Measurements from ENCODE around the gene HRH3. TPM values are rescaled to one million over a fixed set of nuclear protein-coding genes. Genes with fewer than 3 reads are reported as not detected.
A peak's percentile ranks its signal among the peaks of the same experiment; 100 is the strongest.

HRH3 gene
- total RNA-seq, 6 experiments from 2014 or later: not detected

GRCh38 chr20:62243906-62244515 lies 23.9 kb upstream of the HRH3 start:
- Histone ChIP-seq H3K4me1 (peaks cover 0 to 26% (median 11%) of the 10 kb centered on the region in 4 donors), H3K9me3 (no peaks in the 10 kb centered on the region), H3K4me3 (no peak overlapping the region), H3K27ac (no peak overlapping the region), H3K27me3 (no peaks in the 10 kb centered on the region), H3K36me3 (no peaks in the 10 kb centered on the region)
- ATAC-seq (no peak), DNase-seq (no peak)
- WGBS (ENCODE audit: insufficient coverage, low coverage, low lambda C conversion rate, missing lambda C conversion rate): 84% methylated on average over 14 of the region's 21 CpGs
- TF ChIP-seq POLR2A (IDR thresholded peaks at IDR 0.05): no peak
- TF ChIP-seq CTCF (IDR thresholded peaks at IDR 0.05): no peak
- intact Hi-C loops (cut with DNase I): no loop called here

- Histone ChIP-seq H3K36me3 (no peaks in the 10 kb centered on the region), H3K27me3 (no peaks in the 10 kb centered on the region), H3K27ac (no peak overlapping the region), H3K4me1 (peaks cover 0 to 26% (median 12%) of the 10 kb centered on the region in 4 donors), H3K9me3 (no peaks in the 10 kb centered on the region), H3K4me3 (no peak overlapping the region)
- ATAC-seq (no peak), DNase-seq (no peak)
- TF ChIP-seq POLR2A (IDR thresholded peaks at IDR 0.05): no peak
- TF ChIP-seq CTCF (IDR thresholded peaks at IDR 0.05): no peak
- 61% methylated on average over 5 of the region's 22 CpGs for WGBS (ENCODE audit: insufficient coverage, low coverage, low lambda C conversion rate, missing lambda C conversion rate)
- intact Hi-C loops (cut with DNase I): no loop called here
These were observed 23.0 kb upstream of the HRH3 start for GRCh38 chr20:62243106-62243505.

GRCh38 chr20:62242176-62242575 lies 22.1 kb upstream of the HRH3 start:
- DNase-seq: no peak
- H3K27ac ChIP-seq: peak overlapping the region in 1 of 3 donors; percentile 21
- no peak for ATAC-seq
- intact Hi-C loops (cut with DNase I): no loop called here
- H3K4me1 ChIP-seq: peaks cover 0 to 30% (median 15%) of the 10 kb centered on the region in 4 donors
- no peak for TF ChIP-seq CTCF (IDR thresholded peaks at IDR 0.05)
- no peak for TF ChIP-seq POLR2A (IDR thresholded peaks at IDR 0.05)
- no peaks in the 10 kb centered on the region for H3K9me3 ChIP-seq
- no peaks in the 10 kb centered on the region for H3K36me3 ChIP-seq
- H3K4me3 ChIP-seq: no peak overlapping the region
- H3K27me3 ChIP-seq: no peaks in the 10 kb centered on the region
- WGBS (ENCODE audit: insufficient coverage, low coverage, low lambda C conversion rate, missing lambda C conversion rate): 70% methylated on average over 4 of the region's 6 CpGs

GRCh38 chr20:62241506-62241905 lies 21.4 kb upstream of the HRH3 start:
- Histone ChIP-seq H3K4me3 (no peak overlapping the region), H3K27me3 (no peaks in the 10 kb centered on the region), H3K36me3 (no peaks in the 10 kb centered on the region), H3K4me1 (peaks cover 0 to 24% (median 11%) of the 10 kb centered on the region in 4 donors), H3K9me3 (no peaks in the 10 kb centered on the region), H3K27ac (no peak overlapping the region)
- intact Hi-C loops (cut with DNase I): no loop called here
- WGBS (ENCODE audit: insufficient coverage, low coverage, low lambda C conversion rate, missing lambda C conversion rate): 74% methylated on average over 7 of the region's 10 CpGs
- ATAC-seq: no peak
- no peak for DNase-seq
- TF ChIP-seq CTCF (IDR thresholded peaks at IDR 0.05): no peak
- no peak for TF ChIP-seq POLR2A (IDR thresholded peaks at IDR 0.05)
